HG03565 (cell line): Measurements from ENCODE around the gene AUTS2.

Experiments used
- ATAC-seq: cut with Tn5 transposase; IDR thresholded peaks from one replicate; pipeline ENCODE4 v1.9.1; 2021; ENCODE audit warnings: mild to moderate bottlenecking, moderate library complexity; ENCODE audit not compliant: unreplicated experiment

Gene AUTS2

DNA sequence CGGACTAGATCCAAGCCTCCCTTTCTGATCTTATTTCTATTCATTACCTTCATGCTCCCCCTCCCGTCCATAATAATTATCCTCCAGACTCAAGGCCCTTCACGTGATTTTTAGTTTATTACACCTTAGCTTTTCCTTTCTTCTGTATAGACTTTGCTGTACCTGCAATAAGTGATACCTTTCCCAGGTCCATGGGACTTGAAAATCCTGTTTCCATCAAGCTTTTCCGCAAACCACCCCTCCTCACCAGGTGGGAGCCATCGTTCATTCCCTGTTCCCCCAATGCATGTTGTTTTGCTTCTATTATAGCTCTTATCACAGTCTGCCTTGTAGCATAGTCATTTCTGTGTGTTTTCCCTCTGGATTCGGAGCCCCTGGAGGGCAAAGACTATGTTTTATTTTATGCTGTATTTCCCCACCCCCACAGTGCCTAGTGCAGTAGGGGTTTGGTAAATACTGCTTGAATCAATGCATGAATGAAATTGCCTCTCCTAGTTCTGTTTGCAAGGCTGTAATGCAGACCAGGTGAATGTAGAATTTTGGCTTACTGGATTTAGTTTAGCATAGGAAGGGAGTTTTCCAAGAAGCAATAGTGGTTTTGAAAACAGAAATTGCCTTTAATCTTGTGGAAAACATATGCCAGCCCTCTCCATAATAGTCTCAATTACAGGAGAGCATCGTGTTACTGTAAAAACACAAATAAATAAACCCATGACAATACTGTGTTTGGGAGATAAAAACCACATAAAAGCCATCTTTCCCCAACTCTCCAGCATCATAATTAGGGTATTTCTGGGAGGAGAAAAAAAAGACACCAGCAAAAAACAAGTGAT is 213.4 kb downstream of the AUTS2 start:
- no peak for ATAC-seq

DNA sequence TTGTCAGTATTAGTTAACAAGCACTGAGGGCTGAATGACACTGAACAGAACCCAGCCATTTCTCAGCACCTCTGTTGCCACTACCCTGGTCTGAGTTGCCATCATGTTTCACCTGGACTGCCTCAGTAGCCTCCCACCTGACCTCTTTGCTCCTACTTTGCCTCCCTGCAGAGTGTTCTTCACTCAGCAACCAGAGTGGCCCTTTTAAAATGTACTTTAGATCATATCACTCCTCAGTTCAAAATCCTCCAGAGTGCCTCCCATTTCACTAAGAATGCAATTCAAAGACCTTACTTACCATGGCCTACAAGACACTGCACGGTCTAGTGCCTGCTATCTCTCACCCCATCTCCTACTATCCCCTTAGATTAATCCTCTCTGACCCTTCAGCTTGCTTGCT is 214.5 kb downstream of the AUTS2 start:
- no peak for ATAC-seq

DNA sequence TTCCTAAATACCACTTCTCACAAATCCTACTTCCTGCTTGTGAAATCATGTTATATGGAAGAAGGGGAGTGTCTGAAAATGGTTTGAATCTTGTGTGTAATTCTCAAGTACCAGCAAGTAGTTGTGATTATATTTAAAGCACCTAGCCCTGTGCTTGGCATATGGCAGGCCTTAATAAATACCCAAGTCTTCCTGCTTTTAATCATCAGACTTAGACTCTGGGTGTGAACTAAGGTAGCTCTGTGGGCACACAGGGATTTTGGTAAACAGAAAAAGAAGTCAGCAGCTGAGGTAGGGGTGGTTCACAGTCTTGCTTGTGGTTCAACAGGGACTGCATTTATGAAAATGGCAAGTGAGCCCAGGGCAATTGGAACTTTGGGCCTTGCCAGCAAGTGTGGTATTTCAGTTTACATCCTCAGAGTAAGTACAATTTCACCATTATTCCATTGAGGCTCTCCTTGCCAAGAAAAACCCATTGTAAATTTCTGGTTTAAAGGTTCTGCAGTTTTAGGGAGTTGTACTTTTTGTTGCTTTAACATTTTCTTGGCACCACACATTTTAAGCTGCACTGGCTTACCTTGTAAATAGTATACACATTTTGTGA is 215.5 kb downstream of the AUTS2 start:
- no peak for ATAC-seq

DNA sequence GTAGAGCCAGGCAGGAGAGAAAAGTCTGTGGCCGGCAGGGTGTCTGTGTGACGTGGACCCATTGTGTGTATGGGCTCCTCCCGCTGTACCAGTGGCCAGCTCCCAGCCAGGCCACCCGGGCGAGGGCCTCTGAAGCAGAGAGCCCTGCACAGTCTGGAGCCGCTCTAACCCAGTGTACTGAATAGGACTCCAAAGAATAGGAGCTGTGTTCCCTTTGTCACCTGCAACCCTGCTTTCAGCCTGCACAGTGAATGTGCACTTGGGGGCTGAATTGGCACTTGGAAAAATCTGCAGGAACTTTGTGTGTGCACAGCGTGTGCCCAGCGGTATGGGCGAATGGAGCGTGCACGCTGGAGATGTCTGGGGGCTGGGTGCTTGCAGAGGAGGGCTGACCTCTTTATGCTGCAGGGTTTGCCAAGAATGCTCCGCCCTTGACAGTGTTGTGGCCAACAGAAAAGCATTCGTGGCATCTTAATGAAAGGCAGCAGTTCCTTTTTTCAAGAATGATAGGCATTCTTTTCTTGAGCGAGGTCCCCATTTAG is 216.2 kb downstream of the AUTS2 start:
- no peak for ATAC-seq

DNA sequence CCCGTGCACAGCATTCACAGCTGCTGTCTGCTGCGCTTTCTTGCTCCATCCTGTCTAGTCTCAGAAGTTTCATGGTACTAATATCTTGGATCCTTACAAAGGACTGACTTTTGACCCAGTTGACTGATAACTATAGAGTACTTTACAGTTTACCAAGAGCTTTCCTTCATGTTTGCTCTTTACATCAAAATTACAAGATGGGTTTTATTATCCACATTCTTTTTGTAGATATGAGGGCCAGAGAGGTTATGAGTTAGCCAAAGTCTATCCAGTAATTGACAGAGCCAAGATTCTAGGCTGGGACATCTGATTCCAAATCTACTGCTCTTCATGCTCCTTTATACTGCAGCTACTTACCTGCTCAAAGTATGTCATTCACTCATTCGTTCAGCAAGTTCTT is 218.2 kb downstream of the AUTS2 start:
- no peak for ATAC-seq

DNA sequence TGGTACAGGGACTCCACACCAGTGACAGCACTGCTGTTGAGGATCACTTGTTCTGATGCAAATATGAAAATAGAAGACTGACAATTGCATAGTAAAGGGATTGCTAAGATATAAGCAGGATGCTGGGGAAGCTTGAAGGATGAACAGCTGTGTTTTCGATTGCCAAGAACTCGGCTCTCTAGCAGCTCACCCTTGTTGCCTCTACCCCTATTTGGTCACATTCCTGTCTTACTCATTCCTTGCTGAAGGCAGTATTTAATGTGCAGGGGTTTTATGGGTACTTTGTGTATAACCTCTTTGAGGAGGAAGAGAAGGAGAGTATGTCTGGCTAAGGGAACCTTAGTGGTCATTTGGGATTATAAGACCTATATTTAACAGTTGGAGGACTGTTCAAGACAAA is 218.8 kb downstream of the AUTS2 start:
- no peak for ATAC-seq

DNA sequence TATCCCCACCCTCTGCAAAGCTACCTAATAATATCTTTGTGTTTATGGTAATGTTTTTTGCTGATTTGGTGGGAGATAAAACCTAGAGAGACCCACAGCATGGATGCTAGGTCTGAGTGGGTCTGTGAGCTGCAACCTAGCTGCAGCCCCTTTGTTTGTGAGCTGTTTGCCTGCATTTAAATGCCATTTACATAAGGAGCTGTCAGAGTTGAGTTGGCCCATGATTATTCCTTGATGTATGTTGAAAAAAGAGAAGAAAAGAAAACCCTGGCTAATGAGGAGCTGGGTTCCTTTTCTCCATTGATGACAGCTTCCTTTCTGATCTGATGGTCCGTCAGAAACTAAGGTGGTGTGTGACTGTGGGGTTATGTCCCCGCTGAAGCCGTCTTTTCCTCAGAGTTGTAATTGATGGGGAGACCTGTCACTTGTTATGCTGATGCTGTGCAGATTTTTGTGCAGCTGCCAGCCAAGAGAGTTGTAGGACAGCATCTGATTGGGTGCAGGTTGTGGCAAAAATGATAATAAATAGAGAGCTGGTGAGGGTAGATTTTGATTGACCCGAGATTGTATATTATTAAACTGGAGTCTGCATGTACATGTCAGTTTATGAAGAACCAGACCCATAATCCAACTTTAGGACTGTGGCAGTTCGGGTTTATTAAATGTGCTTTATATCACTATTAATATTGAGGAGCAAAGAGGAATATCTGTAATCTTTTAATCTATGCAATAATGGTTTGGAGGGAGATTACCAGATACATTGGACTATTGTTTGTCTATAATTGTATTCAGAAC is 219.8 kb downstream of the AUTS2 start:
- no peak for ATAC-seq

DNA sequence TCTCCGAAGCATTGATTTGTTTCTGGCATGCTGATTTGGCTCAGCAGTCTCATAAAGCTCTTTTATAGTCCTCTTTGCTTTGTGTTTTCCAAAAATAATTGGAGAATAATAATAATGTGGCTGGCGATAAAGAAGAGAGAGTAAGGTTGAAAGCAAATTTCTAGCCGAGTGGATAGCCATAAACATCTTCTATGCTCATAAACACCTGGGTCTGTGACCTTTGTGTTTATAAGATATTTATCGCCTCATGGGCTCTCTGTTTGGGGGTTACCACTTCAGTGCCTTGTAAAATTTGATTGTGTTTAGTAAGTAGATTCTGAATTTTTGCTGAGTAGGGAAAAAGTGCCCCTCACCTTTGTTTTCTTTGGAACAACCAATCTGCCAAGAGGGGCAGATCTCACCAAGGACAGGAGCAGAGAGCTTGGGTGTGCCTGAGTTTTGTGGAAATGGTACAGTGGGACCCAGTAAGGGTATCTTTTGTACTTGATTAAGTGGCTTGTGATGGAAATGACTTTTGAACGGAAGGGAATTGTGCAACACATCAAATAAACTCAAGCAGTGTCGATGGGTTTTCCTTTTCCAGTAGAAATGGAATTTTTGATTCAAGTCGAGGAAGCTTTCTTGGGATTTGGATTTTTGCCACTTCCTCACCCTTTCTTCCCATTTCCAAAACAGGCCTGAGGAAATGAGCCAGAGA is 220.5 kb downstream of the AUTS2 start:
- no peak for ATAC-seq

DNA sequence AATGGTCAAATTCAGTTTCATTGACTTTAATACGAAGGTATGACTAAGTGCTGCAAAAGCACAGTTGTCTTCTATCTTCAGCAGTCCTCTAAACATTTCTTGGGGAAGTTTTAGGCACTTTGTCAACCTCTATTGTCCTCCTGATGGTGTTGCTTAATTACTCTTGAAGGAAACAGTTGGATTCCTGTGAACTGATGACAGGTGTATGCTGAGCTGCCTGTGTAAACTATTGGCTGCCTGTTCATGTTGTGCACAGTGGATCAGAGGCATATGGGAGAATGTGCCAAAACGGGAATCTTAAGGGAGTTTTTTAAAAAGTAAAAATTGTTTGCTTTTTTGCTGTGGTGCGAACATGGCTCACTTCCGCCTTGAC is 221.0 kb downstream of the AUTS2 start:
- no peak for ATAC-seq

DNA sequence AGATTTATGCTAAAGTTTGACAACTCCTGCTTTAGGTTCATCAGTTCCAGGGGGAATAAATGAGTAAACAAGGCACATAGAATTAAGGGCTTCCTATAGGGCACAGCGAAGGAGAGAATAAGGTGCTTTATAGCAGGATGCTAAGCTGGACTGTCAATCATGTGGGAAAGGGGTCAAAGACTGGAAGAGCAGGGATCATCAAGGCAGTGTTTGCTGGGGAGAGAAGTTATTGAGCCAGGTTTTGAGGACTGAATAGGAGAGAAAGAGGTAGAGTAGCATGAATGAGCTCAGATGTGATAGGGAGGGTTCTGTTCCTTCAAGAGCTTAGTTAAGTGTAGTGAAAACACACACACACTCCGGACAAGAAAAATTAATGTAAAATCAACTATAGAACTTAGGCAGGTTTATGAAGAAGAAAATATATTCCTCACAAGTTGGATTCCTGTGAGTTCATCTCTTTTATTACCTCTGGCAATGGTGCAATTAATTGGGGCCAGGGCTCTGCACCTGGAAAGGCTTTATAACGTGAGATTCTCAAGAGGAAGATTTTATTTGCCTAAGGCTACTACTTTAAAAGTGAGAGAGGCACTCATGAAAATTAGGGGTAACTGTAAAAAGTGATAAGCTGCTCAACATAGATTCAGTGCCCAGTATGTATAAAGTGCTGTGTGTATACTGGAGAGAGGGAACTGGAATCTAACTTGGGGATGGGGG is 222.4 kb downstream of the AUTS2 start:
- ATAC-seq: no peak

DNA sequence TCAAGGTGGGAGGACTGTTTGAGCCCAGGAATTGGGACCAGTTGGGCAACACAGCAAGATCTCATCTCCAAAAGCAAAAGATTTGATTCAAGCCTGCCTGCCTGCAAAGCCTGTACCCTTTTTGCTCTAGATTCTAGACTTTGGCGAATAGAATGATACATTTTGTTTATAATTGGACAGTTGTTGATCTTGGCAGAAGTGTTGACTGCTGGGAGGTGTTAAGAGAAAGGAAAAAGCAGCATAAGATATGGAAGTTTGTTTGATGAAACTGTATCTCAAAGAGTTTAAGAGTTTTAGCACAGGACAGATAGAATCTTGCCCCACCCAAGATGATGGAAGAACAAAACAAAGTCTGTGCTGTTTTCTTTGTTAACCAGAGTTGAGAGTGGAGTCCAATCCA is 224.1 kb downstream of the AUTS2 start:
- ATAC-seq: no peak

DNA sequence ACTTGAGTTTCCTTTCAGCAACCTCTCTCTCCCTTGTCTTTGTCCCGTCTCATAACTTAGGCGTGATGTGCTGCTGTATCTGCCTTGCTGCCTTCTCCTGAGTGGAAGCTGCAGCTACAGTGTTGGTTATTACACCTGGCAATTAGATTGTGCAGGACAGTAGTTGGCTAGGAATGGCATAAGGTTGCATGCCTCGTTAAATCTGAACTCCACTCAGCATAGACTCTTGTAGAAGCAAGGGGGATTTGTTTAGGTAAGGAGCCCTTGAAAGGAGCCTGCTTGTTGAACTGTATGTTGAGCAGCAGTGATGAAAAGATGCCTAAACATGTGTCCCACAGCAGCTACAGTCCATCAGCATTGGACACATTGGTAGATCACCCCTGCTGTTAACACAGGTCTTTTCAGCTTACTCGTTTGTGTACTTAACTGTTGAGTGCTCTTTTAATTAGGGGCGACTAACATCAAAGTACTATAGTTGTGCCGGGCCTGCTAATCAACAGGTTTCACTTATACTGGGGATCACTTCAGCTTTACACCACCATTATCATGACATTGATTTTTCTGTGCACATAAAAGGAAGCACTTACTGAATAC is 225.0 kb downstream of the AUTS2 start:
- no peak for ATAC-seq

DNA sequence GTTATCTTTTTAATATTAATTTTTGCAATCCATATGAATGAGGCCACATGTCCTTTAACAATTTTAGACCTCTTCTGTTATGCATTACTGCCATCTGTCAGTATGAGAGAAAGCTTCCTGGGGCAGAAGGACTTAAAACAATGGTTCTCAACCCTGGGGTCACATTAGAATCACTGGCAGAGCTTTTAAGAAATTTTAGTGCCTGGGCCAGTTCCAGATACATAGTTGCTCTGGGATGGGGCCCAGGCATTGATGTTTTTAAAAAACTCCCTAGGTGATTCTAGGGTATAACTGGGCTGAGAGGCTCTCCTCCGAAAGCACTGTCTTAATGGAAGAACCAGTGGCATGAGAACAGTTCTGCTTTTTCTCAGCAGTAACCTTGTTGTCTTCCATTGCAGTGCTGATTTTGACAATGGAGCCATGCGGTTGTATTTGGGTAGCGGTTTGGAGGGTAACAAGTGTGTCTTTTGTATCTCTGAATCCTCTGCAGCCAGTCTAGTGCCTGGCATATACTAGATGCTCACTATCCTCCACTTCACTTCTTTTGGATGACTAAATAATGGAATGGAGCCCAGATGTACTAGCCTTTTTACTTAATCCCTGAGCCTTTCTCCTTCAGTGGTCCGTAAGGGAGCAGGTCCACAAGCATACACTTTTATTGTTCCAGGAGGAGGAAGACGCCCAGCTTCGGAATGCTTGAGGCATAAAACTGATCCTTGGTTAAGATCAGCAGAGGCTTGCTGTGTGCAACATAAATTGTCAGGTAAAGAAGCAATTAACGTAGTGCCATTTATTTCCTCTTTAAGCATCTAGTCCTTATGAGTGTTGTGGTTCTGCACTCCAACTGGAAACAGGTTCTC is 227.1 kb downstream of the AUTS2 start:
- ATAC-seq: no peak

DNA sequence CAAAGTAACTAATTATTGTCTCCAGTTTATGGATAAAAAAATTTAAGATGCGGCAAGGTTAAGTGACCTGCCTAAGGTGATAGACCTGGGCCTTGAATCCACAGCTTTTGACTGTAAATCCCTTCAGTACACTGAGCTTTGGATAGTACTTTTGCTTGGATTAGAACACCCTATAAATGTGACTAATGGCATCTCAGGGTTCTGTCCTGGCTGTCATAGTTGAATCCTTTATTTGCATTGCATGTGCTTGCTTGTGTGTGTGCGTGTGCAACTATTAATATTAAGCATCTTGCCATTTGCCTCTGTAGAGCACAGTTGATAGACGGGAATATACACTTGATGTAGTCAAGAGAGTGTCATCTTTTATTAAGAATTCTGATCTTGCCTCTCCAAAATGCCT is 228.0 kb downstream of the AUTS2 start:
- ATAC-seq: no peak

DNA sequence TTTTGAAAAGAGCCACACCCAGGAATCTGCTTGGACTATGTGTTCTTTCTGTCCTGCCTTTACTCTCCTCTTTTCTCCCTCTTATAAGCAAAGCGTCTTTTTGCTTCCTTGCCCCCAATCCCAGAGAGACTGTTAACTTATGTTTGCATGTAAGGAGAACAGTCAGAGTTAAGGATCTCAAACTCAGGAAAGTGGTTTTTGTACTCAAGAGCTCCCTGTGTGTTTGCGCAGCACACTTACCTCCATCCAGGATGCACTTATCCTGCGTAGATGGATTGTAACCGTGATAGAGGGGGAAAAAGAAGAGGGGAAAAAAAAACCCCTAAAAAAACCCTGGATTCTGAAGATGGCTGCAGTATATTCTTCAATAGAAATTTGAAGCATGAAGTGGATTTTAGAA is 228.9 kb downstream of the AUTS2 start:
- no peak for ATAC-seq

DNA sequence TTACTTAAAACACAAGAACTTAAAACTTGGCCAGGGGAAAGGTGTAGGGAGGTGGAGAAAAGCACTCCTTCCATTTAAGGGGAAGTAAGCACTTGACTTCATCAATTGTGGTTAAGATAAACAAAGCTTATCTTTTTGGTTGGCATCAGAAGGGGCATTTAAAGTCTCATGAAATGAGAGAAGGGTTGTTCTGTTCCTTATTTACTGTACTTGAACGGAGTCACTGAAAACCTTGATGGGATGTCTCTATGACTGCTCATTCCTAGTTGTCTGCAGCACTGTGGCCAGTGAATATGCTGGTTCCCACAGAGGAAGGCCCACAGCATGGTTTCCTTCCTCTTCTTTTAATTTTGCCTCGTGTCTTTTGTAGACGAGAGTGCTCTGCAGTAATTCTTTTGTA is 229.3 kb downstream of the AUTS2 start:
- no peak for ATAC-seq

DNA sequence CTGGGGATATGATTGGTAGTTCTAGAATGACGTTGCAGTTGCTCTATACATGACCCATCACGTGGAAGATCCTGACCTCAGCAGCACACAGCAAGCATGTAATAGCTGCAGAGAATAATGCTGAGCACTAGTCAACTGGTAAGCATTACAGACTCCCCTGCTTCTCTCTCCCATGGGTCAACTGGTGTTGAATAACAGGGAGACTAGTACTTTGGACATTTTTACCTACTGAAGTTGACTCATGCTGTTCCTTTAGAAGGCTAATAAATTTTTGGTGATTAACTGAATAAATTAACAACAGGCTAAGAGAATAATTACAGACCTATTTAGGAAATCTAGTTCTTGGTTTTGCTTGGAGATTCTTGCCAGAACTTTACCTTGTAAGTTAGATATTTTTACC is 234.1 kb downstream of the AUTS2 start:
- ATAC-seq: no peak

DNA sequence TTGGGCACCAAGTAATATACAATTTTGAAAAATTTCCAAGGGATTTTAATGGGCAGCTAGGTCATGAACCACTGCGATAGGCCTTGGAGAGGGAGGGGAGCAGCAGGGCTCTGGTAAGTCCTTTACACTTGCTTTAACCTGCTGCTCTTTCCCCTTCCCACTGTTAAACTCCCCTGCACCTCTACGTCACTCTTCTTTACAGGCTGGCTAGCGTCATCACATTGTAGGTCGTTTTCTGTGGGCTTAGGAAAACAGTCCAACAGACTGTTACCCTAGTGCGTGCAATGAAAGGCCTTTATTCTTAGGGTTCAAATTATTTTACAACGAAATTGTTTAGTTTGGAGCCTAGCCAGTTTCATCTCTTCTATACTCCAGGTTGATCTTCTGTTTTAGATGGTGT is 235.7 kb downstream of the AUTS2 start:
- ATAC-seq: no peak

DNA sequence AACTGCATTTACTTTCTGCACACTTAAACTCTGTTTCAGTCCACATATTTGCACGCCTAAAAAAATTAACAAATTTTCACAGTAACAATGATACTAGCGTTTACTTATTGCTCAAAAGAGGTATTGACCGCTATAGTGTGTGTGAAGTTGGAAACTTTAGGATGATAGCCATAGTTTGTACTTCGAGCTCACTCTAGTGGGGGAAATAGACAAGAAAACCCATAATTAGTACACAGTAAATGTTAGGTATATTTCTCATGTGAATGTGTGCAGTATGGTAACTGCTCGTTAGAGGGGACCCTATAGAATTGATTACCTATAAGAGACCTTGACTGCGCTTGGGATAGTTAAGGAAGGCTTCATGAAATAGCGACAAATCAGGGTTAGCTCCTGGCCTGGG is 238.4 kb downstream of the AUTS2 start:
- ATAC-seq: no peak
